Stimulated activated effector memory CD8-positive, alpha-beta T cell treated with anti-CD3 and anti-CD28 coated beads, Interleukin-12 subunit alpha, Interleukin-12 subunit beta, amount 100 ng/mL, for 72 hours (primary cell): ENCODE data around the gene SINHCAF.
"Not testable (repeated sequence)": the region's sequence is repeated elsewhere in the genome, so short reads cannot be mapped to it uniquely, and the experiment has no call there.

Experiments used
- ATAC-seq: fragments of 150-1000 bp; cut with Tn5 transposase; 2 replicates; pipeline ENCODE4 v1.10.0; 2021
- DNase-seq, 2 donors: peaks; one replicate each; pipeline ENCODE4 v3.0.0; 2021 to 2022; ENCODE audit warnings: low spot score in 2 of 2
- H3K27ac Mint-ChIP-seq: one replicate; pipeline ENCODE4 v1.8.0; 2022; ENCODE audit warnings: mild to moderate bottlenecking, mixed read lengths
- H3K36me3 Mint-ChIP-seq: one replicate; pipeline ENCODE4 v1.8.0; 2022; ENCODE audit warnings: mild to moderate bottlenecking, mixed read lengths
- H3K4me1 Mint-ChIP-seq: one replicate; pipeline ENCODE4 v1.8.0; 2022; ENCODE audit warnings: mixed read lengths
- H3K4me3 Mint-ChIP-seq: one replicate; pipeline ENCODE4 v1.8.0; 2022; ENCODE audit warnings: mild to moderate bottlenecking, mixed read lengths
- H3K9me3 Mint-ChIP-seq: one replicate; pipeline ENCODE4 v1.8.0; 2022; ENCODE audit warnings: mixed read lengths

The SINHCAF gene

GRCh38 chr12:31245822-31246469 lies 80.0 kb downstream of the SINHCAF start:
- DNase-seq (no peak), ATAC-seq (no peak)
- H3K4me1 Mint-ChIP-seq, result no peaks in the 10 kb centered on the region
- H3K27ac Mint-ChIP-seq, result no peak overlapping the region
- no peaks in the 10 kb centered on the region for H3K36me3 Mint-ChIP-seq
- H3K4me3 Mint-ChIP-seq, result no peak overlapping the region
- H3K9me3 Mint-ChIP-seq, result no peaks in the 10 kb centered on the region

GRCh38 chr12:31242418-31242817 lies 83.5 kb downstream of the SINHCAF start:
- H3K36me3 Mint-ChIP-seq, DNase-seq, H3K4me3 Mint-ChIP-seq, H3K9me3 Mint-ChIP-seq, ATAC-seq, H3K4me1 Mint-ChIP-seq, H3K27ac Mint-ChIP-seq: not testable (repeated sequence)

- ATAC-seq, result peak; percentile 68
- H3K27ac Mint-ChIP-seq, result no peak overlapping the region
- no peak overlapping the region for H3K4me3 Mint-ChIP-seq
- H3K36me3 Mint-ChIP-seq, result no peaks in the 10 kb centered on the region
- no peaks in the 10 kb centered on the region for H3K9me3 Mint-ChIP-seq
- peak; percentile 38 to 69 for DNase-seq
- peaks cover 7% of the 10 kb centered on the region for H3K4me1 Mint-ChIP-seq
Measured at GRCh38 chr12:31238764-31239387, 87.1 kb downstream of the SINHCAF start.

- DNase-seq, H3K9me3 Mint-ChIP-seq, H3K36me3 Mint-ChIP-seq, H3K4me3 Mint-ChIP-seq, H3K4me1 Mint-ChIP-seq, H3K27ac Mint-ChIP-seq, ATAC-seq: not testable (repeated sequence)
Measured at GRCh38 chr12:31238333-31238732, 87.6 kb downstream of the SINHCAF start.

- Mint-ChIP-seq H3K27ac (no peak overlapping the region), H3K4me1 (peaks cover 7% of the 10 kb centered on the region), H3K4me3 (no peak overlapping the region), H3K9me3 (no peaks in the 10 kb centered on the region), H3K36me3 (no peaks in the 10 kb centered on the region)
- peak; percentile 9 for ATAC-seq
- DNase-seq, result no peak
Measured at GRCh38 chr12:31236998-31237637, 88.8 kb downstream of the SINHCAF start.

GRCh38 chr12:31235868-31236395 lies 90.0 kb downstream of the SINHCAF start:
- no peak for ATAC-seq
- peaks cover 7% of the 10 kb centered on the region for H3K4me1 Mint-ChIP-seq
- H3K4me3 Mint-ChIP-seq, result no peak overlapping the region
- DNase-seq, result no peak
- H3K27ac Mint-ChIP-seq, result no peak overlapping the region
- H3K36me3 Mint-ChIP-seq, result no peaks in the 10 kb centered on the region
- no peaks in the 10 kb centered on the region for H3K9me3 Mint-ChIP-seq

- DNase-seq (no peak), ATAC-seq (no peak)
- H3K4me3 Mint-ChIP-seq, result no peak overlapping the region
- H3K27ac Mint-ChIP-seq, result no peak overlapping the region
- peaks cover 7% of the 10 kb centered on the region for H3K4me1 Mint-ChIP-seq
- H3K9me3 Mint-ChIP-seq, result no peaks in the 10 kb centered on the region
- no peaks in the 10 kb centered on the region for H3K36me3 Mint-ChIP-seq
Measured at GRCh38 chr12:31234955-31235867, 90.7 kb downstream of the SINHCAF start.

GRCh38 chr12:31234053-31234840 lies 91.7 kb downstream of the SINHCAF start:
- no peak overlapping the region for H3K4me3 Mint-ChIP-seq
- no peaks in the 10 kb centered on the region for H3K36me3 Mint-ChIP-seq
- H3K27ac Mint-ChIP-seq, result no peak overlapping the region
- DNase-seq, result no peak
- H3K9me3 Mint-ChIP-seq, result no peaks in the 10 kb centered on the region
- H3K4me1 Mint-ChIP-seq, result peaks cover 7% of the 10 kb centered on the region
- no peak for ATAC-seq

- peaks cover 7% of the 10 kb centered on the region for H3K4me1 Mint-ChIP-seq
- H3K4me3 Mint-ChIP-seq, result no peak overlapping the region
- ATAC-seq (no peak), DNase-seq (no peak)
- H3K27ac Mint-ChIP-seq, result no peak overlapping the region
- no peaks in the 10 kb centered on the region for H3K36me3 Mint-ChIP-seq
- H3K9me3 Mint-ChIP-seq, result no peaks in the 10 kb centered on the region
Measured at GRCh38 chr12:31233061-31233730, 92.8 kb downstream of the SINHCAF start.

GRCh38 chr12:31232361-31232965 lies 93.5 kb downstream of the SINHCAF start:
- H3K4me1 Mint-ChIP-seq, result peaks cover 7% of the 10 kb centered on the region
- no peaks in the 10 kb centered on the region for H3K36me3 Mint-ChIP-seq
- H3K27ac Mint-ChIP-seq, result no peak overlapping the region
- DNase-seq (no peak), ATAC-seq (no peak)
- no peaks in the 10 kb centered on the region for H3K9me3 Mint-ChIP-seq
- H3K4me3 Mint-ChIP-seq, result no peak overlapping the region

GRCh38 chr12:31231611-31232360 lies 94.2 kb downstream of the SINHCAF start:
- Mint-ChIP-seq H3K9me3 (no peaks in the 10 kb centered on the region), H3K4me3 (no peak overlapping the region), H3K36me3 (no peaks in the 10 kb centered on the region), H3K4me1 (peaks cover 1% of the 10 kb centered on the region), H3K27ac (no peak overlapping the region)
- ATAC-seq (no peak), DNase-seq (no peak)
